ENCODE results near the gene HOXD4.

The HOXD4 gene

GRCh38 chr2:176151442-176152287, at the start of gene HOXD4:
Gene HOXD4 (plus strand): TSS chr2:176151550. CDS start chr2:176151634, 84 bp downstream.
- no peak for DNase-seq (ENCODE audit: low read depth in 1 of 2, low spot score in 1 of 2)

DNA sequence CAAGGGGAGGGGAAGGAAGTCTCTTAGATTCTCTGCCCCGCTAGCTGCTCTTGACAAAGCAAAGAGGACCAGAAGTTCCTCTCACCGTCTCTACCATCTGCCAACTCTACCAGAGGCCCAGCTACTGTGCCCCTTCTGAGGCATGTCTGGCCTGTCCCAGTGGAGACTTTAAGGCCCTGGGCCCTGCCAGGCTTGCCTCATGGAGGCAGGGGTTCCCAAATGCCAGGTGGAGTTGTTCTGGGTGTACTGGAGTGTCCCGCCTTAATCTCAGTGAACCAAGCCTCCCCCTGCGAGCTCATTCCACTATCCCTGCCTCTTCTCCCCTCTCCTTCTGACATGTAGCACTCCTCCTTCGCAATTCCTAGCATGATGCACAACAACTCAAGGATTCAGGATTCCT, 49.5 kb upstream of the HOXD4 start:
- DNase-seq (ENCODE audit: low read depth in 1 of 2, low spot score in 1 of 2) = no peak

GRCh38 chr2:176102309-176102866, 49.0 kb upstream of the HOXD4 start:
- DNase-seq (ENCODE audit: low read depth in 1 of 2, low spot score in 1 of 2) = no peak

- DNase-seq (ENCODE audit: low read depth in 1 of 2, low spot score in 1 of 2) = no peak
Measured at GRCh38 chr2:176103194-176103593, 48.2 kb upstream of the HOXD4 start.

GRCh38 chr2:176103742-176104315, 47.5 kb upstream of the HOXD4 start:
- DNase-seq (ENCODE audit: low read depth in 1 of 2, low spot score in 1 of 2) = no peak

GRCh38 chr2:176104316-176105077, 46.9 kb upstream of the HOXD4 start:
- no peak for DNase-seq (ENCODE audit: low read depth in 1 of 2, low spot score in 1 of 2)

GRCh38 chr2:176105078-176105729, 46.1 kb upstream of the HOXD4 start:
- no peak for DNase-seq (ENCODE audit: low read depth in 1 of 2, low spot score in 1 of 2)

DNA sequence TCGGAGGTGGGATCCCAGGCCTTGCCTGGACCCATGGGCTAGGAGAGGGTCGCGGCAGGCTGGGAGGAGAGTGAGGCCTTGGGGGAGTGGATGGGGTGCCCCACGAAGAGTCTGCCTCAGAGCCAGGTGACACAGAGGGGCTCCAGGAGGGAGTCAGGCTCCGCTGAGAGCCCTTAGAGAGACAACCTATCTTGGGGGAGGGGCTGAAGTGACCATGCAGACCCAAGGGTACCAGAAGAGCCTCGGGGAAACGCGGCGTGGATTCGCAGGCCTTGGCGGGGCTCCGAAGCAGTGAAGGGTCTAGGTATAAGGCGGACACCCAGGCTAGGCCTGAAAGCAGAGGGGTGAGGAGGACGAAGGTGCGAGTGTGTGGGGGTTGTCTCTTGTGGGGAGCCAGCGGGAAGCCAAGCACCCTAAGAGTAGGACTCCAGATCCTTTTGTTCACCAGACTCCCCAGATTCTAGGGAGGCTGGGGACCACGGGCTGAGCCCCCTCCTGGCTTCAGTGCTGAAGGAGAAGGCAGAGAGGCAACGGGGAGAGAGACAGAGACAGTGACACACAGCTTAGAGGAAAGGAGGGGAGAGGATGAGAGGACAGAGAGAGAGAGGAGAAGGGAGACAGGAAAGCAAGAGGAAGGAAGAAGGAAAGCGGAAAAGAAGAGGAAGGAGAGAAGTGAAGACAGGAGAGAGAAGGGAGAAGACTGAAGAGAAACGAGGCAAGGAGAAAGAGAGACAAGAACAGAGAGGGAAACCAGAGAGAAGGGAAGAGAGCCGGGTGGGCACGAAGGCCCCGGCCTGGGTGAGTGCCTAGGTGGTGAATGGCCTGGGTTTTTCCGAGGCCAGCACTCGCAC, 45.4 kb upstream of the HOXD4 start:
- DNase-seq (ENCODE audit: low read depth in 1 of 2, low spot score in 1 of 2) = no peak

DNA sequence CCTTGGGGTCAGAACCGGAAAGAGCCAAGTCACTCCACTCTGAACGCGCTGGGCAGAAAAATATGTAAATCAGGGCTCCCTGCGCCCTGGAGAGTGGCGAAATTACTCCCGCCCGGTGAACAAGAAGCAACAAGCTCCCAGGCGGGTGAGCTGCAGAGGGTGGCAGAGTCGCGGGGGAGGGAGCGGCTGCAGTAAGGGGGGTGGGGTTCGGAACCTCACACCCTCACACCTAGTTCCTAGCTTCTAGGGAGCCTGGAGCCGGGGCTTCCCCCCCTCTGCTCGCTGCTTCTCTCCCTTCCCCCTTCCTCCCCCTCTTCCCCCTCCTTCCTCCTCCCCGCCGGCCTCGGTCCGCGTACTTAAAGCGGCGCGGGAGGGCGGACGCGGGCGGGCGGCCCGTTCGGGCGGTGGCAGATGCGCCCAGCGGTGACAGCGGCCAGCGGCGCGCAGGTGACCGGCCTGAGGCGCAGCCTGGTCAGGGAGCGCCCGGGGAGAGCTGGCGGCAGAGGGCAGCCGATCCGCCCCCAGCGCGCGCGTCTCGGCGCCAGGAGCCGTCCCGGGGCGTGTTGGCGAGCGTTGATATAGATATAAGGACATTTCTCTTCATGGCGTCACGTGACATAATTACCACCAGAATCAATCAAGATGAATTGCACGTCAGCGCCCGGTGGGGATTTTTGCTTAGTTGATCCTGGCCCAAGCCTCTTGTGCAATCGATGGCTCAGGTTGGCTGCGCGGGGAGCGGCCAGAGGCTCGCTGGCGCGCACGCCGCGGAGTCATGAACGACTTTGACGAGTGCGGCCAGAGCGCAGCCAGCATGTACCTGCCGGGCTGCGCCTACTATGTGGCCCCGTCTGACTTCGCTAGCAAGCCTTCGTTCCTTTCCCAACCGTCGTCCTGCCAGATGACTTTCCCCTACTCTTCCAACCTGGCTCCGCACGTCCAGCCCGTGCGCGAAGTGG, 44.5 kb upstream of the HOXD4 start, which contains the start of gene HOXD11:
HOXD11 (plus strand) TSS at position 700 of the 959 bp plus-strand sequence; CDS start at position 776, 76 bp downstream.
- no peak for DNase-seq (ENCODE audit: low read depth in 1 of 2, low spot score in 1 of 2)

DNA sequence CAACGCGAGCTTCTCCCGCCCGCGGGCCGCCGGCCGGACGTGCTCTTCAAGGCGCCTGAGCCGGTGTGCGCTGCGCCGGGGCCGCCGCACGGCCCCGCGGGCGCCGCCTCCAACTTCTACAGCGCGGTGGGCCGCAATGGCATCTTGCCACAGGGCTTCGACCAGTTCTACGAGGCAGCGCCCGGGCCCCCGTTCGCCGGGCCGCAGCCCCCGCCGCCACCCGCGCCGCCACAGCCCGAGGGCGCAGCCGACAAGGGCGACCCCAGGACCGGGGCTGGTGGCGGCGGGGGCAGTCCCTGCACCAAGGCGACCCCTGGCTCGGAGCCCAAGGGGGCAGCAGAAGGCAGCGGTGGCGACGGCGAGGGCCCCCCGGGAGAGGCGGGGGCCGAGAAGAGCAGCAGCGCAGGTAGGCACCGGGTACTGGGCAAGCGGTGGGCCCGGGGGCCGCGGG, 43.6 kb upstream of the HOXD4 start:
- no peak for DNase-seq (ENCODE audit: low read depth in 1 of 2, low spot score in 1 of 2)

GRCh38 chr2:176109192-176109901, 42.0 kb upstream of the HOXD4 start:
- no peak for DNase-seq (ENCODE audit: low read depth in 1 of 2, low spot score in 1 of 2)

GRCh38 chr2:176109946-176110345, 41.4 kb upstream of the HOXD4 start:
- DNase-seq (ENCODE audit: low read depth in 1 of 2, low spot score in 1 of 2) = no peak

GRCh38 chr2:176110415-176111308, 40.7 kb upstream of the HOXD4 start:
- no peak for DNase-seq (ENCODE audit: low read depth in 1 of 2, low spot score in 1 of 2)

GRCh38 chr2:176111309-176111663, 40.1 kb upstream of the HOXD4 start:
- DNase-seq (ENCODE audit: low read depth in 1 of 2, low spot score in 1 of 2) = no peak

DNA sequence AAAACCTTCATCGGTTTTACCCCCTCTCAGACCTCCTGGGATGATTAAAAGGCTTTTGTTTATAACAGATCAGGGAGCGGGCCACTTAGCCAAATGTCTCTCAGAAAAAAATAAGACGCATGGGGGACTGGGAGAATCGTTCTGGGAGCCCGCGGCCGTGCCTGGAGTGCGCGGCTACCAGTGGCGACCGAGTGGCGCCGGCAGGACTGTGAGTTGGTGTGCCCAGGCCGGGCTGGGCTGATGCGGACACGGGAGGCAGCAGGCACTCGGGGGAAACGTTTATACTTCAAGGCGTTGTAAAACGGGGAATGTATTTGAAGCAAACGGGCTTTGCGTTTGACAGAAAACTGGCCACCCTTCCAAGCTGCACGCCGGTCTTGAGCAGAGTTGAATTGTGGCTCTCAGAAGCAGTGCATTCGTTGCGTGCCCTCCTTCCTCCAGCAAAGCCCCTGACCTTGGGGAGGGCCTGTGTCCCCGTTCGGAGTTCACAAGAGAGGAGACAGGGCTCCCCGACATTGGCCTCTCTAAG, 39.4 kb upstream of the HOXD4 start:
- DNase-seq (ENCODE audit: low read depth in 1 of 2, low spot score in 1 of 2) = no peak

DNA sequence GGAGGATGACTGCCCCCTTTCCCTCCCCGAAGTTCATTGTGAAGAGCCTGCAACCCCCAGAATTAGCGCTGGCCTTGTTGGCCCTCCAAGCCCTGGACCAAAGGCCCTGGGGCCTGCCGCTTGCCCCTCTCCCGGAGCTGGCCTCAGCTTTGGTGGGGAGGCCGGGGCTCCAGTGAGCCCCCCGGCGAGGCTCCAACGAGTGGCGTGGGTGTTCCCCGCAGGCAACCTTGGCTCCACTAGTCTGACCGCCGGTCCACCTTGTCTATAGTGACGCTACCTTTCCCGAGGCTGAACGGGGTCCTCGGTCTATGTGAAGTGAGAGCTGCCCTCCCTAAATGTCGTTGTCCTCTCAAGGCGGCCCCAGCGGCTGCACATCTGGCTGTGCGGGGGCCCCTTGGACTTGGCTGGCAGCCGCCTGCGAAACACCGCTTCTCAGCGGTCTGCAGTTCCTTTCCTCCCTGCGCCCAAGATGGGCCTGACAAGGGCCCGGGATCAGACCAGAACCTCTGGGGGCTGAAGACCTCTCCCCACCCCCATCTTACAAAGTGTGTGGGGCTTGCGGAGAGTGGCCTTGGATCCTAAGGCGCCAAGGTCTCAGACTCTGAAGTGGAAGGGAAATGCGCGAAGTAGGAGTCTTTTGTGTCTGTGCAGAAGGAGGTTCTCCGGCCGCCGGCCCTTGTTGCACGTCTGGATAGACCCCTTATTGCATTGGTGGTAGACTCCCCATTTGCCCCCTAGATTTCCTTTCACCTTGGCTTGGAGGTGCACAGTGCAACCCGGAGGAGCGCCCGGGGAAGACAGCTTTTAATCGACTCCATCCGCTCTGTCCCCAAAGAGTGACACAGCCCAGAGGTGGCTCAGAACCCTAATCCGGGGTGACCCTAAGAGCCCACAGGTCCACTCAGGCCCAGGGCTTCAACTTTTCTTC, 38.7 kb upstream of the HOXD4 start:
- no peak for DNase-seq (ENCODE audit: low read depth in 1 of 2, low spot score in 1 of 2)
